IMR-90 (cell line): Measurements from ENCODE around the gene MRPL51. TPM values are rescaled to one million over a fixed set of nuclear protein-coding genes. Genes with fewer than 3 reads are reported as not detected.

Experiments
- ATAC-seq: fragments of 200-7000 bp; cut with Tn5 transposase; 2 replicates; pipeline ENCODE4 v1.9.1; 2020; ENCODE audit warnings: low read depth, mild to moderate bottlenecking, moderate library complexity
- BruUV-seq: library from RNA; stranded (reverse); fragments of 400-500 nt; replicated peaks from 2 replicates; lab custom pipeline; 2021; lab: Mats Ljungman, UMichigan
- CTCF ChIA-PET: fragments of 300-600 bp; formaldehyde crosslinking; extraction: SDS; loops from one replicate; lab custom pipeline; 2021; ENCODE audit warnings: antibody characterized with exemption; lab: Yijun Ruan, JAX
- POLR2A ChIA-PET: fragments of 300-600 bp; sonication (Branson Sonifier 250); formaldehyde crosslinking; loops from one replicate; lab custom pipeline; 2022; ENCODE audit warnings: antibody characterized with exemption; ENCODE audit not compliant: unreplicated experiment; lab: Charles Lee
- DNase-seq: peaks from one replicate; pipeline ENCODE4 v3.0.0; 2013
- H2AFZ ChIP-seq: replicated peaks from 2 replicates; pipeline ENCODE3; 2013; ENCODE audit warnings: low read length, mild to moderate bottlenecking; ENCODE audit not compliant: poor library complexity
- H2AK5ac ChIP-seq: 2 replicates; pipeline ENCODE4 v1.6.1; 2013; ENCODE audit warnings: low read depth, low read length, inconsistent platforms
- H2AK9ac ChIP-seq: replicated peaks from 2 replicates; pipeline ENCODE3; 2013; ENCODE audit warnings: mild to moderate bottlenecking, low read depth, low read length, moderate library complexity; ENCODE audit not compliant: poor library complexity
- H2BK120ac ChIP-seq: 2 replicates; pipeline ENCODE4 v1.6.1; 2013; ENCODE audit warnings: low read depth, low read length, inconsistent platforms
- H2BK15ac ChIP-seq: 3 replicates; pipeline ENCODE4 v1.6.1; 2013; ENCODE audit warnings: low read depth, low read length, inconsistent platforms
- H2BK20ac ChIP-seq: 2 replicates; pipeline ENCODE4 v1.6.1; 2013; ENCODE audit warnings: low read depth, mild to moderate bottlenecking, inconsistent platforms, low read length, moderate library complexity
- H2BK5ac ChIP-seq: 2 replicates; pipeline ENCODE4 v1.6.1; 2013; ENCODE audit warnings: mild to moderate bottlenecking, low read depth, low read length, inconsistent platforms; ENCODE audit not compliant: poor library complexity, severe bottlenecking
- H3K14ac ChIP-seq: replicated peaks from 2 replicates; pipeline ENCODE4 v1.6.1; 2013; ENCODE audit warnings: low read depth, low read length, inconsistent platforms
- H3K18ac ChIP-seq: 2 replicates; pipeline ENCODE4 v1.6.1; 2013; ENCODE audit warnings: low read depth, low read length, control low read depth
- H3K23ac ChIP-seq: 2 replicates; pipeline ENCODE4 v1.6.1; 2013; ENCODE audit warnings: low read depth, low read length, inconsistent platforms
- H3K27ac ChIP-seq: 2 replicates; pipeline ENCODE4 v1.5.1; 2013; ENCODE audit warnings: mild to moderate bottlenecking, control low read depth, low read length; ENCODE audit not compliant: insufficient read depth
- H3K27me3 ChIP-seq: 2 replicates; pipeline ENCODE4 v1.6.1; 2013; ENCODE audit warnings: low read length; ENCODE audit not compliant: control insufficient read depth, insufficient read depth
- H3K36me3 ChIP-seq: 2 replicates; pipeline ENCODE4 v1.6.1; 2013; ENCODE audit warnings: low read length, mixed read lengths; ENCODE audit not compliant: control insufficient read depth, insufficient read depth
- H3K4ac ChIP-seq: 2 replicates; pipeline ENCODE4 v1.6.1; 2013; ENCODE audit warnings: low read depth, low read length, inconsistent platforms
- H3K4me1 ChIP-seq: 2 replicates; pipeline ENCODE4 v1.6.1; 2013; ENCODE audit warnings: low read length, mixed read lengths; ENCODE audit not compliant: control insufficient read depth, insufficient read depth
- H3K4me2 ChIP-seq: 2 replicates; pipeline ENCODE4 v1.6.1; 2013; ENCODE audit warnings: low read depth, mild to moderate bottlenecking, control low read depth, low read length, moderate library complexity
- H3K4me3 ChIP-seq: 2 replicates; pipeline ENCODE4 v1.5.1; 2013; ENCODE audit warnings: low read depth, mild to moderate bottlenecking, control low read depth, low read length, moderate library complexity; ENCODE audit not compliant: insufficient read depth
- H3K56ac ChIP-seq: 2 replicates; pipeline ENCODE4 v1.6.1; 2013; ENCODE audit warnings: low read length, inconsistent platforms; ENCODE audit not compliant: insufficient read depth; ENCODE audit errors: extremely low read depth
- H3K79me1 ChIP-seq, 2 experiments: 2 replicates each; pipeline ENCODE4 v1.6.1; 2013; ENCODE audit warnings: low read length in 2 of 2, inconsistent platforms in 1 of 2, low read depth in 1 of 2
- H3K9ac ChIP-seq: 2 replicates; pipeline ENCODE4 v1.6.1; 2013; ENCODE audit warnings: low read depth, low read length, control low read depth
- H3K9me1 ChIP-seq: 2 replicates; pipeline ENCODE4 v1.6.1; 2013; ENCODE audit warnings: low read length, inconsistent platforms; ENCODE audit not compliant: insufficient read depth
- H3K9me3 ChIP-seq: 2 replicates; pipeline ENCODE4 v1.6.1; 2013; ENCODE audit warnings: low read length; ENCODE audit not compliant: control insufficient read depth, insufficient read depth
- H4K20me1 ChIP-seq: 2 replicates; pipeline ENCODE4 v1.6.1; 2013; ENCODE audit warnings: low read length, inconsistent platforms; ENCODE audit not compliant: insufficient read depth
- H4K5ac ChIP-seq: 2 replicates; pipeline ENCODE4 v1.6.1; 2013; ENCODE audit warnings: mild to moderate bottlenecking, low read depth, low read length, control low read depth
- H4K8ac ChIP-seq, 2 experiments: 2 replicates each; pipeline ENCODE4 v1.6.1; 2013; ENCODE audit warnings: low read depth in 2 of 2, low read length in 2 of 2, control low read depth in 1 of 2, inconsistent platforms in 1 of 2
- H4K91ac ChIP-seq: 2 replicates; pipeline ENCODE4 v1.6.1; 2013; ENCODE audit warnings: low read depth, low read length, inconsistent platforms; ENCODE audit not compliant: insufficient read depth
- BHLHE40 ChIP-seq: fragments of 150-350 bp; IDR thresholded peaks from 2 replicates; pipeline ENCODE4 v1.6.1; 2016; ENCODE audit warnings: mild to moderate bottlenecking, low read depth, low read length
- CEBPB ChIP-seq: IDR thresholded peaks from 2 replicates; pipeline ENCODE4 v1.6.1; 2012; ENCODE audit warnings: low read depth, low read length, improper control_type of control experiment
- CTCF ChIP-seq: conservative IDR thresholded peaks from 2 replicates; pipeline ENCODE4 v1.5.1; 2012; ENCODE audit warnings: mild to moderate bottlenecking, low read depth, low read length, improper control_type of control experiment
- WGBS, 2 experiments: methylation state at CpG; one replicate each; pipeline versions ENCODE4 v1.1.5 to v1.1.7; 2013; ENCODE audit warnings: missing lambda C conversion rate in 2 of 2; ENCODE audit not compliant: insufficient read length in 1 of 2; ENCODE audit errors: extremely low coverage in 2 of 2; 5-methylcytosine and 5-hydroxymethylcytosine counted together
- dilution Hi-C: fragments of 300-500 bp; cut with HindIII; formaldehyde crosslinking; loops from one replicate; pipeline ENCODE4 v1.14.3; 2018; ENCODE audit warnings: low sequenced_read_pairs; ENCODE audit not compliant: unreplicated experiment
- in situ Hi-C: fragments of 300-500 bp; cut with MboI; formaldehyde crosslinking; loops from 3 replicates; pipeline ENCODE4 v1.14.3; 2019; ENCODE audit warnings: low sequenced_read_pairs, inconsistent platforms, mixed read lengths
- intact Hi-C: fragments of 100-400 bp; cut with micrococcal nuclease; formaldehyde crosslinking; loops from 2 replicates; pipeline ENCODE4 v1.10.0; 2022
- polyA plus RNA-seq, 3 experiments: library from polyadenylated mRNA; depleted of rRNA; stranded (reverse); fragments of >200 nt; gene quantifications; 2 replicates each; pipeline ENCODE4 v1.2.3, GENCODE V29; 2012; ENCODE audit warnings: low replicate concordance in 1 of 3
- total RNA-seq: library from RNA; depleted of rRNA; stranded (reverse); fragments of >200 nt; gene quantifications from 2 replicates; pipeline ENCODE4 v1.2.3, GENCODE V29; 2012

Gene MRPL51
- total and polyA plus RNA-seq, 2 of the 4 experiments (the other 2 are of a cell fraction) = 80.1 to 160 TPM

- no peak overlapping the region for H2BK15ac ChIP-seq
- in situ Hi-C loops = no loop called here
- dilution Hi-C loops = no loop called here
- no TSS peak for BruUV-seq
- H3K4me3 ChIP-seq = no peak overlapping the region
- H3K18ac ChIP-seq = no peak overlapping the region
- no peak overlapping the region for H4K5ac ChIP-seq
- H2BK120ac ChIP-seq = no peak overlapping the region
- no peak overlapping the region for H3K27ac ChIP-seq
- H4K91ac ChIP-seq = no peak overlapping the region
- ATAC-seq = no peak
- no peaks in the 10 kb centered on the region for H3K9me3 ChIP-seq
- H3K9ac ChIP-seq = peak overlapping the region; percentile 38; the same call in 1 of the 2 replicates
- H3K36me3 ChIP-seq = peaks cover 5% of the 10 kb centered on the region
- intact Hi-C loops = loop anchor here (2.0 kb wide), 1 partner anchor 38 kb away; no protein-coding TSS in a partner anchor
- H3K14ac ChIP-seq = no peak overlapping the region
- no peaks in the 10 kb centered on the region; the same call in 1 of the 2 replicates for H3K4me1 ChIP-seq
- peaks cover 4% of the 10 kb centered on the region for H4K20me1 ChIP-seq
- DNase-seq = no peak
- no peaks in the 10 kb centered on the region for H3K27me3 ChIP-seq
- POLR2A ChIA-PET = interaction anchor here (1.2 kb wide), 1 partner anchor 39 kb away, joined by 37 read pairs; the partner anchor contains the start of gene GAPDH
- no peak overlapping the region for H3K4ac ChIP-seq
- H3K56ac ChIP-seq = no peak overlapping the region
- no peak overlapping the region for H2AFZ ChIP-seq
- no peak overlapping the region for H4K8ac ChIP-seq
- peak overlapping the region; percentile 87; the same call in 1 of the 2 replicates for H3K4me2 ChIP-seq
- no peak overlapping the region for H2BK5ac ChIP-seq
- no peak overlapping the region for H2AK9ac ChIP-seq
- H2BK20ac ChIP-seq = no peak overlapping the region
- peaks cover 38 to 58% of the 10 kb centered on the region in 2 experiments for H3K79me1 ChIP-seq
- no peak overlapping the region for H2AK5ac ChIP-seq
- peaks cover 8% of the 10 kb centered on the region for H3K9me1 ChIP-seq
- 0 out of 2 replicates have a peak overlapping the region, but pooled peaks have one; percentile 62 for H3K23ac ChIP-seq
- peak; percentile 85 for TF ChIP-seq CEBPB
- no peak for TF ChIP-seq BHLHE40
- no peak for TF ChIP-seq CTCF
- WGBS, 2 experiments = no CpG with 5 or more reads among the region's 1 CpG
- CTCF ChIA-PET = interaction anchor here (0.6 kb wide), 1 partner anchor 63 kb away, joined by 3 read pairs; no protein-coding TSS in a partner anchor
These were observed 1.9 kb upstream of the MRPL51 start for GRCh38 chr12:6494968-6495367.
